ENCODE data around the gene NRXN3.

- peak; percentile 39; the same call in 1 of the 2 replicates for TF ChIP-seq PBX3 (IDR thresholded peaks at IDR 0.05)
- TF ChIP-seq MXI1 (IDR thresholded peaks at IDR 0.05; ENCODE audit: low read depth, low read length) = no peak
- no peak for TF ChIP-seq POLR2AphosphoS5 (IDR thresholded peaks at IDR 0.05; ENCODE audit: low read depth, low read length)
- TF ChIP-seq CHD2 (IDR thresholded peaks at IDR 0.05; ENCODE audit: low read length, partially characterized antibody) = no peak
- no peak for TF ChIP-seq CTCF (IDR thresholded peaks at IDR 0.05)
- TF ChIP-seq RCOR1 (IDR thresholded peaks at IDR 0.05; ENCODE audit: low read length) = no peak
- TF ChIP-seq, protein P1, sequence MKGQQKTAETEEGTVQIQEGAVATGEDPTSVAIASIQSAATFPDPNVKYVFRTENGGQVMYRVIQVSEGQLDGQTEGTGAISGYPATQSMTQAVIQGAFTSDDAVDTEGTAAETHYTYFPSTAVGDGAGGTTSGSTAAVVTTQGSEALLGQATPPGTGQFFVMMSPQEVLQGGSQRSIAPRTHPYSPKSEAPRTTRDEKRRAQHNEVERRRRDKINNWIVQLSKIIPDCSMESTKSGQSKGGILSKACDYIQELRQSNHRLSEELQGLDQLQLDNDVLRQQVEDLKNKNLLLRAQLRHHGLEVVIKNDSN (IDR thresholded peaks at IDR 0.05; ENCODE audit: borderline replicate concordance, low read depth) = no peak
- no peak for TF ChIP-seq RFX5 (IDR thresholded peaks at IDR 0.05; ENCODE audit: low read length)
- TF ChIP-seq EP300 (IDR thresholded peaks at IDR 0.05; ENCODE audit: borderline replicate concordance in 1 of 2, low read depth in 1 of 2, low read length in 1 of 2) = peak in 1 of 2 experiments; percentile 50; a peak in 2 of 4 replicates
Observed at GRCh38 chr14:79011920-79012204, 841.7 kb downstream of the NRXN3 start.

All from SK-N-SH (cell line).